GM21367 (cell line): ENCODE data around the gene TOR1B.
A peak's percentile ranks its signal among the peaks of the same experiment; 100 is the strongest.

Source experiments
- ATAC-seq: cut with Tn5 transposase; IDR thresholded peaks from one replicate; pipeline ENCODE4 v1.9.1; 2021; ENCODE audit not compliant: unreplicated experiment

The TOR1B gene

GRCh38 chr9:129813661-129814060 is 10.7 kb downstream of the TOR1B start:
- ATAC-seq, result no peak

GRCh38 chr9:129814432-129815223 is 11.6 kb downstream of the TOR1B start:
- no peak for ATAC-seq

DNA sequence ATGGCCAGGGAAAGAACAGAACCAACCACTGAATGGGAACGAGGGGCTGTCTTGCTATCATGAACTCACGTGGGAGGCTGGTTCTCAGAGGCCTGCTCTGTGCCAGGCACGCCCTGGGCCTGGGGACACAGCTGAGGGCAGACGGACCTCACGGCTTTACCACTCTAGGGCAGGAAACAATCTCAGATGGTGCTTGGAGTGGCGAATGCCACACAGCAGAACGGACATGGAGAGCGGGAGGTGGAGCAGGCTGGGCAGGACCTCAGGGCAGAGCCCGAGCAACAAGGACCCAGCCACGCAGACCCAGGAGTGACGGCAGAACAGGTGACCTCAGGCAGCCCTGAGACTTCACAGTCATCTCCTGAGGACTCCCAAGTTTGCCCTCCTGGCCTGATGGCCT is 12.3 kb downstream of the TOR1B start:
- no peak for ATAC-seq

DNA sequence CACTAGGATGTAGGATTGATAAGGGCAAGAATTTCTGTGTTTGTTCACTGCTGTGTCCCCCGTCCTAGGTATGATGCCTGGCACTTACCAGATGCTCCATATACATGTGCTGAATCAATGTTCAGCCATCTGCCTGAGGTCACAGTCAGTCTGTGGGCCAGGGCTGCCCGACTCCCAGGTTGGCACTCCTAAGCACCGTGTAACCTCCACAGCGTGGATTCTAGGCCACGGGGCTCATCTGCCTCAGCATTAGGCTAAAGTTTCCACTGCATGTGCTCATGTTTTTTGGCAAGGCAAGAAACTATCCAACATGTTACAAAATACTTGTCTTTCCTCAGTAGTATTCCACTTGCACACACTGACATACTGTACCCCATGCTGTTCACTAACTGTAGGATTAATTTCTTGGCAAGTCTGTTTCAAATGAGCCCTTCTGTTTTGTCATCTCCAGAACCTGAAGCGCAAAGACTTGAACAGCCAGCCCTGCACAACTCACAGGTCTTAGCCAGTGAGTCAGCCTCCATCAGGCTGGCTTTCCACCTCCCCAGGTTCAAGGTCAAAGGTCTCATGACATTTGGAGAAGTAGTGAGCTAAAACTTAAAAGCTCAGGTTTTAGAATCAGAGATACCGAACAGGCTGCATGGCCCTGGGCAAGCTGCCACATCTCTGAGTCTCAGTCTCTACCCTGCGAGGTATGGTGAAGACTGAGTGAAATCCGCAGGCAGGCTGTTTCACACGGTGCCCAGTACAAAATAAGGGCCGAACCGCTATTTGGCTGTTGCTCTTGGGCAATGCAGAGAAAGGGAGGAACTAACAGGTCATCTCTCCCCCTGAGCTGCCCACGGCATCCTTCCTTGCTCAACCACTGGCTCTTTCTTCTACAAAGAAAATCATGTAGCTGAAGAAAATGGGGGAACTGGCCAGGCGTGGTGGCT is 13.8 kb downstream of the TOR1B start:
- ATAC-seq, result no peak

DNA sequence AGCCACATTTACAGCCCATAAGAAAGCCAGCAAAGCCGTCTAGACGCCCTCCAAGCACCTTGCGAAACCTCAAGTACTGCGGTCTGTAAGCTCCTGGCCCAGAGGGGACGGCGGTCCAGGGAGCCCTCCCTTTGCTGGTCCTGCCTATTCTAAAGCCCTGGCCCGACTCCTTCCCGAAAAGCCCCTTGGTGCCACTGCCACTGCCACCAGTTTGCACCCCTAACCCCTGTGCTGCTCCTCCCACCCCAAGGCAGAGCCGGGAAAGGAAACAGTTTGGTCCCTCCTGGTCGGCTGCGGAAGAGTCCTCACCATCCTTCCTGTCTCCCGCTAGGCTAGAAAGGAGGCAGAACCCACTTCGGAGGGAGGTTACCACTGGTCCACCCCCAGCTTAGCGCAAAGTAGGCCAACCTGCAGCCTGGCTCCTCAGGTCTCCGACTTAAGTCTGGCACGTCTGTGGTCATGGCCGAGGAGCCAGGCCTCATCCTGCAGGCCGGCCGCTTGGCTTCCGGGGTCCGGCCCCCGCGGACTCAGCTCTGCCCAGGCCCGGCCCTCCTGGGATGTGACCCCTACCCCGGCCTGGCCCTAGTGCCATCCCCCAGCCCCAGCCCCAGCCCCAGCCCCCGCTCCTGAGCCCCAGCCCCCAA is 20.0 kb downstream of the TOR1B start:
- ATAC-seq, result no peak

- peak; percentile 16 for ATAC-seq
Measured at GRCh38 chr9:129823542-129823934, 20.6 kb downstream of the TOR1B start.

GRCh38 chr9:129823935-129824601 is 21.1 kb downstream of the TOR1B start, which contains the start of gene TOR1A:
Gene TOR1A, minus strand, starts transcription at chr9:129824136. Its CDS starts 51 bp downstream, at chr9:129824085.
- peak; percentile 83 for ATAC-seq

GRCh38 chr9:129826344-129826743 is 23.4 kb downstream of the TOR1B start:
- no peak for ATAC-seq

- ATAC-seq, result no peak
Measured at GRCh38 chr9:129826759-129827158, 23.8 kb downstream of the TOR1B start.

DNA sequence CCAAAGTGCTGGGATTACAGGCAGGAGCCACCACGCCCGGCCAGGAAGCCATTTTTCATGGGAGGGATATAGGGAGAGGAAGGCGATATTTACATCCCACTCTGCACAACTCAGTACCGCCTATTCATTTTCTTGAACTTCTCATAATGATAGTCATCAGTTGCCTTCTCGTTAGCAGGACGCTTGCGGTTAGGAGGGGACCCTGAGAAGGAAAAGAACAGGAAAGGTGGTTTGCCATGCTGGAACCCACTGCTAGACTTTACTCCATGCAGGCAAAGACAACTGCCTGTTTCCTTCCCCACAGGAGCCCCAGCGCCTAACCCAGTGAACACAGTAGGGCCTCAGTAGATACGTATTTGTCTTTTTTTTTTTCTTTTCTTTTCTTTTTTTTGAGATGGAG is 25.1 kb downstream of the TOR1B start:
- no peak for ATAC-seq

GRCh38 chr9:129828969-129829368 is 26.0 kb downstream of the TOR1B start:
- no peak for ATAC-seq

- no peak for ATAC-seq
Measured at GRCh38 chr9:129832982-129833381, 30.0 kb downstream of the TOR1B start.

DNA sequence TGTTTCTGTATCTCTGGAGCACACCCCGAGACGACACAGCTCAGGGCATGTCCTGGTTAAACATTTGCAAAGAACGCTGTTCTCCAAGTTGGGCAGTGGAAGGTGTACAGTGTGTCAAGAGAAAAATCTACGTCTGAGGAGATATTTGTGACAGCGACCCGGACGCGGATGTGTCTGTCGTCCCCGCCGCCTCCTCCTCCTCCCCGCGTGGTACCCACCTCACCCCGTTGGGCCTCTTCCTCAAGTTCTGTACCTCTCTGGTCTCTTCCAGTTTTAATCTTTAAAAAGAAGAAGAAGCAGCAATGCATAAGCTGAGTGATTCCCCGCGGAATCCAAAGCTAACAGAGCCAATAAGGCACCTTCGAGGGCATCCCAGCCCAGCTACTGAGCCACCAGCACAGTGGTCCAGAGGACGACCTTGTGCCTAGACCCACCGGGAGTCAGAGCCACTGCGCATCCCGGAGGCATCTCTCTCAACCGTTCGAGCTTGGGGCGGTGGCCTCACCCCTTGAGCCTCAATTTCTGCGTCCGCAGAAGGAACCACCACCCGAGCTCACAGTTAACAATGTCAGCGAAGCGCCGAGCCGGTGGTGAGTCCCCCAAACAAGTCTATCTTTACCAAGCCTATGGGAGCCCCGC is 31.6 kb downstream of the TOR1B start:
- peak; percentile 10 for ATAC-seq

DNA sequence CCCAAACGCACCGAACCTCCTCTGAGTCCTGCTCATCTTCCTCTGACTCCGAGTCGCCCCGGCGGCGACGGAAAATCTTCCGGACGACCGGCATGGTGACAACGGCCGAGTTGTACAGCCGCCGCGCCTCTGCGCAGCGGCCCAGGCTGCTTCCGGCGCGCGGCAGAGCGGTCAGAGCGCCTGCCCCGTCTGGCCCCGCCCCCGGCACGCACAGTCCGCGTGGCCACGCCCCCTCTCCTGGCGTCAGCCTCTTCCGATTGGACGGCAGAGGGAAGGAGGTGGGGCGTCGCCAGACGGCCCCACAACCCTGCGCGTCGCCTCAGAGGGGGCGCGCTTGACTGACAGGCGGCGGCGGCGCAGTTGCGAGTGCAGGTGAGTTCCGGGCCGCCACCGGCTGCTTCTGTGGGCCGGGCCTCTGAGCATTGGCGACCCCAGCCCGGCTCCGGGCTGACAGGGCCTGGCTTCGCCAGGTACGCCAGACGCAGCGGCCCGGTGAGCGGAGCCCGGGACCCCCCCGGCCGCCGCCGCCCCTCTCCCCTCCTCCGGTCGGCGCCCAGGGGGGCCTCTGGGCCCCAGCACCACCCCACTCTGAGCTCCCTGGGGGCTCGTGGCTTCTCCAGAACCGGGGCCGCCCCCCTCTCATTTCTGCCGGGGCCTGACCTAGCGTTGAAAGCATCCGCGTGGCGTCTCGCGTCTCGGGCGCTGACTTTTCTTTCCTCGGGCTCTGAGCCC is 32.3 kb downstream of the TOR1B start, which contains the start of the genes C9orf78 and USP20:
TSS of gene C9orf78 (minus strand) at position 148 of the 732 bp plus-strand sequence. CDS start at position 94, 54 bp downstream.
TSS of gene USP20 (plus strand) at position 331 of the 732 bp plus-strand sequence. CDS start 17,098 bp downstream, outside the sequence.
- ATAC-seq, result peak; percentile 85

- no peak for ATAC-seq
Measured at GRCh38 chr9:129835860-129836223, 32.9 kb downstream of the TOR1B start.

GRCh38 chr9:129836311-129837007 is 33.5 kb downstream of the TOR1B start:
- no peak for ATAC-seq

GRCh38 chr9:129838707-129839259 is 35.8 kb downstream of the TOR1B start:
- no peak for ATAC-seq

GRCh38 chr9:129839324-129840023 is 36.5 kb downstream of the TOR1B start:
- ATAC-seq, result no peak
